Measurements from ENCODE around the gene MAPK8IP3.

MAPK8IP3 gene

GRCh38 chr16:1787322-1788094 lies 81.5 kb downstream of the MAPK8IP3 start:
- H3K27me3 ChIP-seq (ENCODE audit: low read length) = no peaks in the 10 kb centered on the region
- no peak overlapping the region for H3K4me3 ChIP-seq (ENCODE audit: insufficient read depth, low read length, poor library complexity, severe bottlenecking)
- no peak overlapping the region for H3K9ac ChIP-seq (ENCODE audit: low read length)
- peaks cover 32% of the 10 kb centered on the region for H3K79me2 ChIP-seq (ENCODE audit: insufficient read depth, low read length)
- no peaks in the 10 kb centered on the region for H3K36me3 ChIP-seq (ENCODE audit: low read length)
- no peak overlapping the region for H3K27ac ChIP-seq (ENCODE audit: low read depth, low read length)
- H2AFZ ChIP-seq (ENCODE audit: low read depth, low read length, severe bottlenecking) = no peak overlapping the region
- H4K20me1 ChIP-seq (ENCODE audit: low read depth, low read length) = no peaks in the 10 kb centered on the region
- H3F3A ChIP-seq (ENCODE audit: insufficient read depth) = no peaks in the 10 kb centered on the region
- H3K9me2 ChIP-seq (replicated peaks; ENCODE audit: insufficient read depth, low read length) = no peaks in the 10 kb centered on the region
- no peak overlapping the region for H3K4me2 ChIP-seq (ENCODE audit: low read depth, low read length, poor library complexity, severe bottlenecking)
- H3K9me3 ChIP-seq (ENCODE audit: insufficient read depth, low read length) = no peaks in the 10 kb centered on the region
- TF ChIP-seq EZH2phosphoT487 (conservative IDR thresholded peaks at IDR 0.05; ENCODE audit: low read length) = no peak
- TF ChIP-seq, protein P1, sequence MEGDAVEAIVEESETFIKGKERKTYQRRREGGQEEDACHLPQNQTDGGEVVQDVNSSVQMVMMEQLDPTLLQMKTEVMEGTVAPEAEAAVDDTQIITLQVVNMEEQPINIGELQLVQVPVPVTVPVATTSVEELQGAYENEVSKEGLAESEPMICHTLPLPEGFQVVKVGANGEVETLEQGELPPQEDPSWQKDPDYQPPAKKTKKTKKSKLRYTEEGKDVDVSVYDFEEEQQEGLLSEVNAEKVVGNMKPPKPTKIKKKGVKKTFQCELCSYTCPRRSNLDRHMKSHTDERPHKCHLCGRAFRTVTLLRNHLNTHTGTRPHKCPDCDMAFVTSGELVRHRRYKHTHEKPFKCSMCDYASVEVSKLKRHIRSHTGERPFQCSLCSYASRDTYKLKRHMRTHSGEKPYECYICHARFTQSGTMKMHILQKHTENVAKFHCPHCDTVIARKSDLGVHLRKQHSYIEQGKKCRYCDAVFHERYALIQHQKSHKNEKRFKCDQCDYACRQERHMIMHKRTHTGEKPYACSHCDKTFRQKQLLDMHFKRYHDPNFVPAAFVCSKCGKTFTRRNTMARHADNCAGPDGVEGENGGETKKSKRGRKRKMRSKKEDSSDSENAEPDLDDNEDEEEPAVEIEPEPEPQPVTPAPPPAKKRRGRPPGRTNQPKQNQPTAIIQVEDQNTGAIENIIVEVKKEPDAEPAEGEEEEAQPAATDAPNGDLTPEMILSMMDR (IDR thresholded peaks at IDR 0.05; ENCODE audit: insufficient read depth, low read length, poor library complexity, severe bottlenecking) = no peak

- Histone ChIP-seq H3K4me3 (ENCODE audit: insufficient read depth, low read length, poor library complexity, severe bottlenecking) (no peak overlapping the region), H3K9me2 (replicated peaks; ENCODE audit: insufficient read depth, low read length) (no peaks in the 10 kb centered on the region), H3K9ac (ENCODE audit: low read length) (no peak overlapping the region), H3K27ac (ENCODE audit: low read depth, low read length) (no peak overlapping the region), H3K4me2 (ENCODE audit: low read depth, low read length, poor library complexity, severe bottlenecking) (no peak overlapping the region), H3K36me3 (ENCODE audit: low read length) (no peaks in the 10 kb centered on the region), H3F3A (ENCODE audit: insufficient read depth) (no peaks in the 10 kb centered on the region), H2AFZ (ENCODE audit: low read depth, low read length, severe bottlenecking) (no peak overlapping the region), H3K79me2 (ENCODE audit: insufficient read depth, low read length) (peaks cover 30% of the 10 kb centered on the region), H3K9me3 (ENCODE audit: insufficient read depth, low read length) (no peaks in the 10 kb centered on the region), H3K27me3 (ENCODE audit: low read length) (no peaks in the 10 kb centered on the region), H4K20me1 (ENCODE audit: low read depth, low read length) (no peaks in the 10 kb centered on the region)
- TF ChIP-seq, protein P1 (IDR thresholded peaks at IDR 0.05; ENCODE audit: insufficient read depth, low read length, poor library complexity, severe bottlenecking) = no peak
- TF ChIP-seq EZH2phosphoT487 (conservative IDR thresholded peaks at IDR 0.05; ENCODE audit: low read length) = no peak
These were observed 82.2 kb downstream of the MAPK8IP3 start for GRCh38 chr16:1788095-1788707.

DNA sequence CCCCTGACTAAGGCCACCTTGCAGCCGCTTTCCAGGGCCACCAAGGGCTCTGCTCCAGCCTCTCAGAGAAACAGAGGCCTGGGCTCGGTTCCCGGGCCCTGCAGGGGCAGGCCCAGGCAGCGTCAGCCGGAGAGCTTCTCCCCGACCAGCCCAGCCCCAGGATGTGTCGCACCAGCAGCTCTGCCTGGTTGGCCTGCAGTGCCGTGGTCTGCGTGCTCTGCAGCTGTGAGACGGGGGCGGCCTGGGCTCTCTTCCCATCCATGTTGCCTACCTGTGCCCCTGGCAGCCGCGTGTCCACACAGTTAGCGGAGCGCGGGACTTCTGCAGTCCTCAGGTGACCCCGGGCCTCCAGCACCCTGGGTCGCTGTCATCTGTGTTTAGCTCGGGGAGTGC lies 82.7 kb downstream of the MAPK8IP3 start:
- Histone ChIP-seq H3K79me2 (ENCODE audit: insufficient read depth, low read length) (peaks cover 25% of the 10 kb centered on the region), H3K4me3 (ENCODE audit: insufficient read depth, low read length, poor library complexity, severe bottlenecking) (no peak overlapping the region), H2AFZ (ENCODE audit: low read depth, low read length, severe bottlenecking) (no peak overlapping the region), H3K36me3 (ENCODE audit: low read length) (no peaks in the 10 kb centered on the region), H3F3A (ENCODE audit: insufficient read depth) (no peaks in the 10 kb centered on the region), H4K20me1 (ENCODE audit: low read depth, low read length) (no peaks in the 10 kb centered on the region), H3K9me2 (replicated peaks; ENCODE audit: insufficient read depth, low read length) (no peaks in the 10 kb centered on the region), H3K4me2 (ENCODE audit: low read depth, low read length, poor library complexity, severe bottlenecking) (no peak overlapping the region), H3K27ac (ENCODE audit: low read depth, low read length) (no peak overlapping the region), H3K27me3 (ENCODE audit: low read length) (no peaks in the 10 kb centered on the region), H3K9ac (ENCODE audit: low read length) (no peak overlapping the region), H3K9me3 (ENCODE audit: insufficient read depth, low read length) (no peaks in the 10 kb centered on the region)
- no peak for TF ChIP-seq EZH2phosphoT487 (conservative IDR thresholded peaks at IDR 0.05; ENCODE audit: low read length)
- TF ChIP-seq, protein P1 (IDR thresholded peaks at IDR 0.05; ENCODE audit: insufficient read depth, low read length, poor library complexity, severe bottlenecking) = no peak

Measured in SU-DHL-6 (cell line).